GM23338 (cell line): ENCODE results near the gene DCAF4L1.

ENCODE experiments used
- CREB1 ChIP-seq: fragments of 250-450 bp; sonication (Bioruptor Pico); IDR thresholded peaks from 2 replicates; pipeline ENCODE4 v1.5.0; 2020; ENCODE audit warnings: low read depth, mild to moderate bottlenecking, moderate library complexity
- EZH2 ChIP-seq: fragments of 200-600 bp; sonication (generic); IDR thresholded peaks from one replicate; pipeline ENCODE4 v1.8.0; 2017; ENCODE audit warnings: antibody characterized with exemption, mild to moderate bottlenecking, low read depth; ENCODE audit not compliant: unreplicated experiment
- EZH2phosphoT487 ChIP-seq: fragments of 200-600 bp; sonication (generic); IDR thresholded peaks from one replicate; pipeline ENCODE4 v1.8.1; 2018; ENCODE audit warnings: antibody characterized with exemption; ENCODE audit not compliant: unreplicated experiment
- JUNB ChIP-seq: IDR thresholded peaks from one replicate; pipeline ENCODE4 v1.6.1; 2016; ENCODE audit warnings: antibody characterized with exemption; ENCODE audit not compliant: unreplicated experiment
- POLR2AphosphoS5 ChIP-seq: IDR thresholded peaks from 2 replicates; pipeline ENCODE4 v1.6.1; 2016; ENCODE audit warnings: antibody characterized with exemption, low read depth
- REST ChIP-seq: IDR thresholded peaks from one replicate; pipeline ENCODE4 v1.6.1; 2018; ENCODE audit warnings: antibody characterized with exemption; ENCODE audit not compliant: unreplicated experiment
- STAT1 ChIP-seq: IDR thresholded peaks from one replicate; pipeline ENCODE4 v1.6.1; 2016; ENCODE audit warnings: antibody characterized with exemption; ENCODE audit not compliant: unreplicated experiment
- TF ChIP-seq, protein P1 (sequence below), 2 experiments: fragments of 200-600 bp in 1 of 2; sonication (generic) in 1 of 2; conservative IDR thresholded peaks; 2 replicates each; pipeline versions ENCODE4 v1.5.1 to v1.6.1; 2016 to 2017; ENCODE audit warnings: antibody characterized with exemption in 2 of 2, low read depth in 2 of 2, mild to moderate bottlenecking in 2 of 2, moderate library complexity in 1 of 2

GRCh38 chr4:41932988-41933387 is 48.6 kb upstream of the DCAF4L1 start:
- TF ChIP-seq EZH2 (no peak), EZH2phosphoT487 (no peak), JUNB (no peak), REST (no peak), POLR2AphosphoS5 (no peak), STAT1 (no peak), CREB1 (CRISPR knock-in tag) (no peak)
- TF ChIP-seq, protein P1, sequence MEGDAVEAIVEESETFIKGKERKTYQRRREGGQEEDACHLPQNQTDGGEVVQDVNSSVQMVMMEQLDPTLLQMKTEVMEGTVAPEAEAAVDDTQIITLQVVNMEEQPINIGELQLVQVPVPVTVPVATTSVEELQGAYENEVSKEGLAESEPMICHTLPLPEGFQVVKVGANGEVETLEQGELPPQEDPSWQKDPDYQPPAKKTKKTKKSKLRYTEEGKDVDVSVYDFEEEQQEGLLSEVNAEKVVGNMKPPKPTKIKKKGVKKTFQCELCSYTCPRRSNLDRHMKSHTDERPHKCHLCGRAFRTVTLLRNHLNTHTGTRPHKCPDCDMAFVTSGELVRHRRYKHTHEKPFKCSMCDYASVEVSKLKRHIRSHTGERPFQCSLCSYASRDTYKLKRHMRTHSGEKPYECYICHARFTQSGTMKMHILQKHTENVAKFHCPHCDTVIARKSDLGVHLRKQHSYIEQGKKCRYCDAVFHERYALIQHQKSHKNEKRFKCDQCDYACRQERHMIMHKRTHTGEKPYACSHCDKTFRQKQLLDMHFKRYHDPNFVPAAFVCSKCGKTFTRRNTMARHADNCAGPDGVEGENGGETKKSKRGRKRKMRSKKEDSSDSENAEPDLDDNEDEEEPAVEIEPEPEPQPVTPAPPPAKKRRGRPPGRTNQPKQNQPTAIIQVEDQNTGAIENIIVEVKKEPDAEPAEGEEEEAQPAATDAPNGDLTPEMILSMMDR (conservative IDR thresholded peaks at IDR 0.05; ENCODE audit: low read depth in 2 of 2) = no peak
